ENCODE measurements around the gene NEURL1B. TPM values are rescaled to one million over a fixed set of nuclear protein-coding genes. Genes with fewer than 3 reads are reported as not detected.

The NEURL1B gene
- total RNA-seq, 4 donors from 2014 or later, result 33.6 to 98.8 (median 93.2) TPM

DNA sequence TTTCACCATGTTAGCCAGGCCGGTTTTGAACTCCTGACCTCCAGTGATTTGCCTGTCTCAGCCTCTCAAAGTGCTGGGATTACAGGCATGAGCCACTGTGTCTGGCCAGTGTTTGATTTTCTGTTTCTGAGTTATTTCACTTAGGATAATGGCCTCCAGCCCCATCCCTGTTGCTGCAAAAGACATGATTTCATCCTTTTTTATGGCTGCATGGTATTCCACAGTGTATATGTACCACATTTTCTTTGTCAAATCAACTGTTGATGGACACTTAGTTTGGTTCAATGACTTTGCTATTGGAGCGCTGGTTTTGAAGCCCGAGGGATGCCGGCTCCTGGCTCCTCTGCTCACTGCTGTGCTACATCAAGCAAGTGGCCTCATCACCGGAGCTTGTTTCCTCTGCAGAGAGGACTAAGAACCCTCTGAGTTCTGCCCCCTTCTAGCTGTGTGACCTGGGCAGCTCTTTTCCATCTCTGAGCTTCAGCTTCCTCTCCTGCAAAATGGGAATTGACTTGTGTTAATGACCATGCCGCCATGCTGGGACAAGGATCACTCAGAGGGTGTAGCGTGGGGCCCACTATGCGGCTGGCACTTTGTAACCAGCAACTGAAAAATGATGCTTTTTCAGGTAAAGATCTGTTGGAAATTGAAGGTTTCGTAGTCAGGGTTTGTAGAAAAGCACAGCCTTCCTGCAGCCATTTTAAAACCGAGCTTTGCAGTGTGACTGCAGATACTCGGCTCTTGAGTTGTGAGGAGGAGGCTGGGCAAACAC, 4.6 kb upstream of the NEURL1B start:
- no peak for TF ChIP-seq POLR2A (IDR thresholded peaks at IDR 0.05)
- H3K9me3 ChIP-seq, result no peaks in the 10 kb centered on the region
- peak overlapping the region in 1 of 4 donors; percentile 12 for H3K27ac ChIP-seq
- H3K4me1 ChIP-seq, result peaks cover 0 to 21% (median 6%) of the 10 kb centered on the region in 4 donors
- H3K4me3 ChIP-seq, result no peak overlapping the region
- no peaks in the 10 kb centered on the region for H3K27me3 ChIP-seq
- no peaks in the 10 kb centered on the region for H3K36me3 ChIP-seq
- WGBS, 2 donors, result 88 to 89% methylated on average over 11 of the region's 11 CpGs
- DNase-seq (ENCODE audit: low spot score in 2 of 2), result no peak

- Histone ChIP-seq H3K27ac (peak overlapping the region in 2 of 4 donors; percentile 12 to 29), H3K27me3 (no peaks in the 10 kb centered on the region), H3K4me1 (peaks cover 0 to 28% (median 7%) of the 10 kb centered on the region in 4 donors), H3K4me3 (no peak overlapping the region), H3K9me3 (no peaks in the 10 kb centered on the region), H3K36me3 (no peaks in the 10 kb centered on the region)
- 31 to 36% methylated on average over 10 of the region's 10 CpGs for WGBS, 2 donors
- TF ChIP-seq EP300 (IDR thresholded peaks at IDR 0.05) (no peak), CTCF (IDR thresholded peaks at IDR 0.05) (peak in 1 of 5 experiments; percentile 22)
- no peak for DNase-seq (ENCODE audit: low spot score in 2 of 2)
Observed at GRCh38 chr5:172637110-172637580, 3.9 kb upstream of the NEURL1B start.

DNA sequence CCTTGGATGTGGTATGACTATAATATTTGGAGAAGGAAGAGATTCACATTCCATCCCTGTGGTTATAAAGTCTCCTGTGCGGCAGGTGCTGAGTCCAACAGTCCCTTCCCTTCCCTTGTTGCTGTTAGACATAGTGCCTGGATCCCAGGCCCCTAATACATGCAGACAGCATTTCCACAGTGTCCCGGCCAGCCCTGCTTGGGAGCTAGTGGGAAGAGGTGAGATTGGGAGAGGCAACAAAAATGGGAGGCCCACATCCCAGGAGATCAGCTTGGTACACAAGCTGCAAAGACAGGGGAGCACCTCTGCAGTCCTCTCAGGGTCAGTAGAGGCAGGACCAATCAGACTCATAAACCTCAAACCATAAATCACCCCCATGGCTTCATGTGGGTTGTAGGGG, 3.3 kb upstream of the NEURL1B start:
- 72 to 78% methylated on average over 2 of the region's 2 CpGs for WGBS, 2 donors
- no peak overlapping the region for H3K4me3 ChIP-seq
- H3K27me3 ChIP-seq, result no peaks in the 10 kb centered on the region
- no peak for TF ChIP-seq EP300 (IDR thresholded peaks at IDR 0.05)
- TF ChIP-seq POLR2A (IDR thresholded peaks at IDR 0.05), result no peak
- TF ChIP-seq CTCF (IDR thresholded peaks at IDR 0.05), result no peak
- H3K4me1 ChIP-seq, result peaks cover 0 to 30% (median 7%) of the 10 kb centered on the region in 4 donors
- no peak for DNase-seq (ENCODE audit: low spot score in 2 of 2)
- no peaks in the 10 kb centered on the region for H3K9me3 ChIP-seq
- H3K27ac ChIP-seq, result no peak overlapping the region
- no peaks in the 10 kb centered on the region for H3K36me3 ChIP-seq

DNA sequence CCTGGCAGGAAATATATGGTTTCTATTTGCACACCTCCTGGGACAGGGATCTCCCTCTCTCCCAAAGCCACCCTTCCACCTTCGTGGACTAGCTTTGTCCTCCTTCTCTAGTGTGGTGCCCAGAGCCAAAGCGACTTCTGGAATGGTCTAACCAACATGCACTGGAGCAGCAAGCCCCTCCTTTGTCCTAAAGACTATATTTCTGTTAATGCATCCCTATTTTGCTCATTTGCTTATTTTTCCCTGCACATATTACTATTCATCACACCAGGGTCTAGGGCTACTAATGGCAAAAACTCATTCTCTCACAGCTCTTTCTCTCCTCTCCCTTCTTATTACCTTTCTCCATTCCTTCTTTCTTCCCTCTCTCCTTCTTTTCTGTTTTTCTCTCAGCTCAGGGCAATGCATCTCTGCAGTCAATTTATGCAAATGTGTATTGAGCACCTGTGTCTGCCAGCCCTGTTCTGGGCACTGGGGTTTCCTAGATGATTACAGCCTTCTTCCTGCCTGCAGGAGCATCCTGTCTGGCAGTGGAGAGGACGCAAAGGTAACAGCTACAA, 2.8 kb upstream of the NEURL1B start:
- no peak for DNase-seq (ENCODE audit: low spot score in 2 of 2)
- 90 to 91% methylated on average over 3 of the region's 3 CpGs for WGBS, 2 donors
- Histone ChIP-seq H3K4me3 (no peak overlapping the region), H3K9me3 (no peaks in the 10 kb centered on the region), H3K36me3 (no peaks in the 10 kb centered on the region), H3K27ac (no peak overlapping the region), H3K4me1 (peaks cover 0 to 31% (median 8%) of the 10 kb centered on the region in 4 donors), H3K27me3 (no peaks in the 10 kb centered on the region)
- TF ChIP-seq EP300 (IDR thresholded peaks at IDR 0.05), result no peak
- no peak for TF ChIP-seq CTCF (IDR thresholded peaks at IDR 0.05)
- TF ChIP-seq POLR2A (IDR thresholded peaks at IDR 0.05), result no peak

DNA sequence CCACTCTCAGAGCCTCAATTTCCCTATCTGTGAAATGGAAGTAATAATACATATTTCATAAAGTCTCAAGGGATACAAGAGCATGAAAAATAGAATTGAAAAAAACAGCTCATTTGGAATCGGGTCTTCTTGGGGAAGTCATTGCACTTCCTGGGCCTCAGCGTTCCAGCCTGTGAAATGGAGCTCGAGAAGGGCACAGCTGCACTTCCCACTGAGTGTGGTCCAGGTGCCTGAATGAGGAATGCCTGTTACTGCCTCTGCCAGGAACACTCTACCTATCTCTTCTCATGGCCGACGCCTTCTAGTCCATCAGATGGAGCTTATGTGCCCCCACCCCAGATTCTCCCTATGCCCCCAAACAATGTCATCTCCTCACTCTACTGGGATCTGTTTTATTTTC, 924 bp upstream of the NEURL1B start:
- TF ChIP-seq EP300 (IDR thresholded peaks at IDR 0.05) (no peak), CTCF (IDR thresholded peaks at IDR 0.05) (no peak), POLR2A (IDR thresholded peaks at IDR 0.05) (no peak)
- Histone ChIP-seq H3K4me3 (peak overlapping the region in 2 of 4 donors; percentile 64 to 91), H3K9me3 (no peaks in the 10 kb centered on the region), H3K36me3 (no peaks in the 10 kb centered on the region), H3K27me3 (no peaks in the 10 kb centered on the region), H3K27ac (peak overlapping the region; percentile 87 to 99 (median 93)), H3K4me1 (peaks cover 0 to 49% (median 22%) of the 10 kb centered on the region in 4 donors)
- DNase-seq (ENCODE audit: low spot score in 2 of 2), result no peak
- WGBS, 2 donors, result 89% methylated on average over 5 of the region's 5 CpGs

All from tibial nerve (tissue), 4 donors.